Activated T-helper 17 cell treated with anti-CD3 and anti-CD28 coated beads, Interleukin-2, amount 50 U/mL, for 72 hours (primary cell): ENCODE results near the gene NFILZ. TPM values are rescaled to one million over a fixed set of nuclear protein-coding genes. Genes with fewer than 3 reads are reported as not detected.

Experiments used
- ATAC-seq: fragments of 150-1000 bp; cut with Tn5 transposase; replicated peaks from 2 replicates; pipeline ENCODE4 v1.10.0; 2021; ENCODE audit warnings: mild to moderate bottlenecking, moderate library complexity
- H3K27ac Mint-ChIP-seq: one replicate; pipeline ENCODE4 v1.8.0; 2022; ENCODE audit warnings: mixed read lengths
- H3K27me3 Mint-ChIP-seq: one replicate; pipeline ENCODE4 v1.8.0; 2022; ENCODE audit warnings: mixed read lengths
- H3K36me3 Mint-ChIP-seq: one replicate; pipeline ENCODE4 v1.8.0; 2022; ENCODE audit warnings: low read depth, mild to moderate bottlenecking, mixed read lengths
- H3K4me1 Mint-ChIP-seq: one replicate; pipeline ENCODE4 v1.8.0; 2022; ENCODE audit warnings: mixed read lengths
- H3K4me3 Mint-ChIP-seq: one replicate; pipeline ENCODE4 v1.8.0; 2022; ENCODE audit warnings: mild to moderate bottlenecking, mixed read lengths
- H3K9me3 Mint-ChIP-seq: one replicate; pipeline ENCODE4 v1.8.0; 2022; ENCODE audit warnings: mixed read lengths
- total RNA-seq, 2 donors: library from RNA; stranded (reverse); gene quantifications; one replicate each; pipeline ENCODE4 v1.2.3, GENCODE V29; 2022

NFILZ gene
- total RNA-seq, 2 donors from 2014 or later = not detected

DNA sequence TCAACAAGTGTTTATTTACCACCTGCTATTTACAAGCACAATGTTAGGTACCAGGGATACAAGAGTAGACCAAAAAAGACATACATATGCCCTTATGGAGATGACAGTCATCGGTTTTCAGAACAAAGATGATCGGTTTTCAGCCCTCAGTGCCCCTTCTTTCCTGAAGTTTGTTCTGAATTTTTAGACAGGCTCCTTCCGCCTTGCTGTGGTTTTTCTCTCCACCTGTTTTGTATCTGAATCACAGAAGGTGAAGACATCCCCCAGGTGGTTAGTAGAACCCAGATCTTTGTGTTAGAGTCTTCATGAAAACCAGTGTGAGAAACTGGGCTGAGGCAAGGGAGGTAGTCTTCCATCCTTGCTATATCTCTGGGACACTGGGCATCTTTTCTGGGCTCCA lies 44.6 kb downstream of the NFILZ start:
- peaks cover 8% of the 10 kb centered on the region for H3K27me3 Mint-ChIP-seq
- H3K27ac Mint-ChIP-seq = no peak overlapping the region
- peaks cover 16% of the 10 kb centered on the region for H3K4me1 Mint-ChIP-seq
- H3K9me3 Mint-ChIP-seq = peaks cover 5% of the 10 kb centered on the region
- H3K4me3 Mint-ChIP-seq = no peak overlapping the region
- no peaks in the 10 kb centered on the region for H3K36me3 Mint-ChIP-seq
- ATAC-seq = no peak

DNA sequence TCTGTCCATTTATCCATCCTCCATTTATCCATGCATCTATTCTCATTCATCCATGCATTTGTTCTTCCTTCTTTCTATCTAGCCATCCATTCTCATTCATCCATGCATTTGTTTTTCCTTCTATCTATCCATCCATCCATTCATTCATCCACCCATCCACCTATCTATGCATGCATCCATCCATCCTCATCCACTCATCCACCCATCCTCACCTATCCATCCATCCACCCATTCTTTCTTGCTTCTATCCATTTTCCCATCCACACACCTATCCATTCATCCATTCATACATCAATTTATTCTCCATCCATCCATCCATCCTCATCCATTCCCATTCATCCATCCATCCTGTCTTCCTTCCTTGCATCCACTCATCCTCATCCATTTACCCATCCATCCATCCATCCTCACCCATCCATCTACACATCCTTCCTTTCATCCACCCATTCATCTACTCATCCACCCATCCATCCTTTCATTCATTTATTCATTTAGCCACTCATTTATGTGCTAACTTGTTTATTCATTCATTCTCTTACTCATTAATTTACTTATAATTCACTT lies 47.9 kb downstream of the NFILZ start:
- H3K36me3 Mint-ChIP-seq = no peaks in the 10 kb centered on the region

More for the DNA sequence above, 47.9 kb downstream of the NFILZ start:
- Mint-ChIP-seq H3K4me1 (peaks cover 13% of the 10 kb centered on the region), H3K9me3 (peaks cover 5% of the 10 kb centered on the region), H3K4me3 (no peak overlapping the region), H3K27ac (no peak overlapping the region), H3K27me3 (peaks cover 8% of the 10 kb centered on the region)
- ATAC-seq = no peak

Other genes with a start within 250 kb of the NFILZ start
- 10 to 100 TPM; 79.0 to 81.1 TPM for gene RAB11B, start 240.3 kb upstream of the NFILZ start, total RNA-seq
- gene MARCHF2, start 217.3 kb upstream of the NFILZ start, total RNA-seq = 10 to 100 TPM; 10.6 to 15.5 TPM
- gene HNRNPM, start 185.7 kb upstream of the NFILZ start, total RNA-seq = 100 to 1,000 TPM; 155 to 289 TPM
- gene PRAM1, start 128.0 kb upstream of the NFILZ start, total RNA-seq = 1 to 10 TPM; 1.1 to 2.9 TPM
- 10 to 100 TPM; 18.4 to 19.1 TPM for gene ZNF414, start 116.5 kb upstream of the NFILZ start, total RNA-seq
- gene MYO1F, start 53.2 kb upstream of the NFILZ start, total RNA-seq = 100 to 1,000 TPM in 1 of 2 donors, 10 to 100 TPM in 1; 68.7 to 134 TPM
- 1 to 10 TPM; 2.5 to 7.4 TPM for gene ADAMTS10, start 19.9 kb upstream of the NFILZ start, total RNA-seq
- gene ACTL9, start 68.2 kb downstream of the NFILZ start, total RNA-seq = not detected
- not detected for gene OR2Z1, start 91.0 kb downstream of the NFILZ start, total RNA-seq
- gene ZNF558, start 201.7 kb downstream of the NFILZ start, total RNA-seq = 10 to 100 TPM; 24.7 to 66.6 TPM
- not detected for gene MBD3L1, start 201.7 kb downstream of the NFILZ start, total RNA-seq